H9 (cell line): ENCODE data around the gene PIAS1. TPM values are rescaled to one million over a fixed set of nuclear protein-coding genes. Genes with fewer than 3 reads are reported as not detected.

Experiments
- DNase-seq: peaks from one replicate; pipeline ENCODE4 v3.0.0-alpha.2; 2017
- H2AFZ ChIP-seq: one replicate; pipeline ENCODE4 v1.6.1; 2013; ENCODE audit warnings: mild to moderate bottlenecking, low read length, control low read depth, moderate library complexity
- H2AK5ac ChIP-seq: 2 replicates; pipeline ENCODE4 v1.6.1; 2013; ENCODE audit warnings: low read length, control low read depth, mixed read lengths; ENCODE audit not compliant: insufficient read length
- H2BK120ac ChIP-seq: one replicate; pipeline ENCODE4 v1.6.1; 2013; ENCODE audit warnings: low read depth, mild to moderate bottlenecking, low read length, control low read depth, inconsistent platforms; ENCODE audit not compliant: poor library complexity, severe bottlenecking
- H2BK12ac ChIP-seq: 2 replicates; pipeline ENCODE4 v1.6.1; 2013; ENCODE audit warnings: low read length, control low read depth, mixed read lengths, low read depth; ENCODE audit not compliant: insufficient read length
- H2BK15ac ChIP-seq: 2 replicates; pipeline ENCODE4 v1.6.1; 2013; ENCODE audit warnings: low read depth, low read length, control low read depth
- H2BK20ac ChIP-seq: one replicate; pipeline ENCODE4 v1.6.1; 2013; ENCODE audit warnings: low read depth, mild to moderate bottlenecking, low read length, control low read depth, inconsistent platforms; ENCODE audit not compliant: poor library complexity, severe bottlenecking
- H2BK5ac ChIP-seq: 2 replicates; pipeline ENCODE4 v1.6.1; 2013; ENCODE audit warnings: low read length, control low read depth, mixed read lengths; ENCODE audit not compliant: insufficient read length
- H3K14ac ChIP-seq: 2 replicates; pipeline ENCODE4 v1.6.1; 2013; ENCODE audit warnings: low read length, control low read depth; ENCODE audit not compliant: insufficient read depth
- H3K18ac ChIP-seq: 2 replicates; pipeline ENCODE4 v1.6.1; 2013; ENCODE audit warnings: low read depth, mild to moderate bottlenecking, mixed read lengths, low read length, control low read depth; ENCODE audit not compliant: insufficient read length
- H3K23ac ChIP-seq: 2 replicates; pipeline ENCODE4 v1.6.1; 2013; ENCODE audit warnings: low read length, control low read depth, mixed read lengths, low read depth; ENCODE audit not compliant: insufficient read length
- H3K23me2 ChIP-seq: 2 replicates; pipeline ENCODE4 v1.6.1; 2013; ENCODE audit warnings: low read depth, mild to moderate bottlenecking, mixed read lengths, low read length, control low read depth; ENCODE audit not compliant: insufficient read length, poor library complexity, severe bottlenecking
- H3K27ac ChIP-seq: 2 replicates; pipeline ENCODE4 v1.5.1; 2013; ENCODE audit warnings: low read length, control low read depth, mixed read lengths, low read depth; ENCODE audit not compliant: insufficient read length
- H3K27me3 ChIP-seq: 2 replicates; pipeline ENCODE4 v1.6.1; 2013; ENCODE audit warnings: low read length, control low read depth, inconsistent platforms; ENCODE audit not compliant: insufficient read depth
- H3K4ac ChIP-seq: 2 replicates; pipeline ENCODE4 v1.6.1; 2013; ENCODE audit warnings: low read depth, mild to moderate bottlenecking, control low read depth, inconsistent platforms, low read length, moderate library complexity
- H3K4me1 ChIP-seq: 2 replicates; pipeline ENCODE4 v1.6.1; 2013; ENCODE audit warnings: low read length, control low read depth, inconsistent platforms; ENCODE audit not compliant: insufficient read depth
- H3K4me2 ChIP-seq: 2 replicates; pipeline ENCODE4 v1.6.1; 2013; ENCODE audit warnings: low read length, control low read depth, mixed read lengths; ENCODE audit not compliant: insufficient read length, insufficient read depth
- H3K56ac ChIP-seq: 2 replicates; pipeline ENCODE4 v1.6.1; 2013; ENCODE audit warnings: low read depth, mild to moderate bottlenecking, mixed read lengths, low read length, control low read depth; ENCODE audit not compliant: insufficient read length
- H3K79me1 ChIP-seq: 2 replicates; pipeline ENCODE4 v1.6.1; 2013; ENCODE audit warnings: low read depth, mild to moderate bottlenecking, moderate library complexity, low read length, control low read depth, inconsistent platforms; ENCODE audit not compliant: insufficient read depth, poor library complexity, severe bottlenecking
- H3K79me2 ChIP-seq: 2 replicates; pipeline ENCODE4 v1.6.1; 2013; ENCODE audit warnings: low read length, control low read depth, inconsistent platforms; ENCODE audit not compliant: insufficient read depth
- H3K9ac ChIP-seq: 2 replicates; pipeline ENCODE4 v1.6.1; 2013; ENCODE audit warnings: low read length, control low read depth, mixed read lengths; ENCODE audit not compliant: insufficient read length; ENCODE audit errors: extremely low read depth
- H3K9me3 ChIP-seq: one replicate; pipeline ENCODE4 v1.6.1; 2013; ENCODE audit warnings: low read depth, low read length, inconsistent platforms; ENCODE audit not compliant: control insufficient read depth
- H3T11ph ChIP-seq: one replicate; pipeline ENCODE4 v1.6.1; 2013; ENCODE audit warnings: mild to moderate bottlenecking, low read length, control low read depth, inconsistent platforms
- H4K20me1 ChIP-seq: one replicate; pipeline ENCODE4 v1.6.1; 2013; ENCODE audit not compliant: control insufficient read depth, insufficient read length, insufficient read depth
- H4K5ac ChIP-seq: 2 replicates; pipeline ENCODE4 v1.6.1; 2013; ENCODE audit warnings: low read depth, mild to moderate bottlenecking, mixed read lengths, low read length, control low read depth; ENCODE audit not compliant: insufficient read length
- H4K8ac ChIP-seq: replicated peaks from 2 replicates; pipeline ENCODE4 v1.6.1; 2013; ENCODE audit warnings: low read length, control low read depth, mixed read lengths, low read depth; ENCODE audit not compliant: insufficient read length
- H4K91ac ChIP-seq: 2 replicates; pipeline ENCODE4 v1.6.1; 2013; ENCODE audit warnings: low read depth, mild to moderate bottlenecking, moderate library complexity, mixed read lengths, low read length, control low read depth; ENCODE audit not compliant: insufficient read length
- H3K27ac Mint-ChIP-seq, 3 experiments: 2 replicates in 2 of 3; 3 replicates in 1 of 3; pipeline ENCODE4 v1.8.0; 2020 to 2021; ENCODE audit warnings: mixed read lengths in 3 of 3, mild to moderate bottlenecking in 1 of 3, moderate library complexity in 1 of 3
- H3K27me3 Mint-ChIP-seq: 2 replicates; pipeline ENCODE4 v1.8.0; 2021; ENCODE audit warnings: low read depth, mild to moderate bottlenecking, moderate library complexity, mixed read lengths
- H3K36me3 Mint-ChIP-seq, 3 experiments: 2 replicates in 2 of 3; 3 replicates in 1 of 3; pipeline ENCODE4 v1.8.0; 2020 to 2021; ENCODE audit warnings: low read depth in 3 of 3, mixed read lengths in 3 of 3; ENCODE audit not compliant: insufficient read depth in 1 of 3
- H3K4me1 Mint-ChIP-seq, 2 experiments: 2 replicates each; pipeline ENCODE4 v1.8.0; 2020; ENCODE audit warnings: mixed read lengths in 2 of 2
- H3K4me3 Mint-ChIP-seq, 2 experiments: 2 replicates in 1 of 2; 3 replicates in 1 of 2; pipeline ENCODE4 v1.8.0; 2020 to 2021; ENCODE audit warnings: mild to moderate bottlenecking in 2 of 2, mixed read lengths in 2 of 2, moderate library complexity in 1 of 2
- H3K9me3 Mint-ChIP-seq, 2 experiments: 2 replicates in 1 of 2; 3 replicates in 1 of 2; pipeline ENCODE4 v1.8.0; 2020; ENCODE audit warnings: mild to moderate bottlenecking in 2 of 2, mixed read lengths in 2 of 2, moderate library complexity in 1 of 2
- WGBS: extraction: QIAGEN DNeasy Blood & Tissue Kit; methylation state at CpG from one replicate; pipeline ENCODE4 v1.1.7; 2013; ENCODE audit warnings: missing lambda C conversion rate, low lambda C conversion rate, mixed read lengths; ENCODE audit not compliant: insufficient read length; ENCODE audit errors: extremely low coverage; 5-methylcytosine and 5-hydroxymethylcytosine counted together
- total RNA-seq: library from RNA; stranded (reverse); gene quantifications from 2 replicates; pipeline ENCODE4 v1.2.1, GENCODE V29; 2021
- TF ChIP-seq, protein P1 (sequence below): fragments of 200-600 bp; sonication (generic); conservative IDR thresholded peaks from 3 replicates; pipeline ENCODE4 v1.8.0; 2021; ENCODE audit warnings: antibody characterized with exemption, mild to moderate bottlenecking

The PIAS1 gene
- total RNA-seq, 1 experiment from 2014 or later = 31.1 TPM

DNA sequence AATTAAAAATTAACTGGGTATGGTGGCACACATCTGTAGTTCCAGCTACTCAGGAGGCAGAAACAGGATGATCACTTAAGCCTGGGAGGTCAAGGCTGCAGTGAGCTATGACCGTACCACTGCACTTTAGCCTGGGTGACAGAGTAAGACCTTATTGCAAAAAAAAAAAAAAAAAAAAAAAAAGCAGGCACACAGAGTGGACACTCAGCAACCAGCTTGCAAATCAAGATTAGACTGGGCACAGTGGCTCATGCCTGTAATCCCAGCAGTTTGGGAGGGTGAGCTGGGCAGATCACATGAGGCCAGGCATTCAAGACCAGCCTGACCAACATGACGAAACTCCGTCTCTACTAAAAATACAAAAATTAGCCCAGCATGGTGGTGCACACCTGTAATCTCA is 170.0 kb downstream of the PIAS1 start:
- Histone ChIP-seq H3K79me2 (peaks cover 29% of the 10 kb centered on the region; the same call in 1 of the 2 replicates), H2AFZ (no peak overlapping the region), H4K5ac (no peak overlapping the region), H3K56ac (no peak overlapping the region), H3K18ac (no peak overlapping the region), H3K4ac (no peak overlapping the region), H2BK12ac (no peak overlapping the region), H3K9ac (no peak overlapping the region), H2BK15ac (no peak overlapping the region), H3T11ph (no peak overlapping the region), H4K20me1 (no peaks in the 10 kb centered on the region), H3K27me3 (no peaks in the 10 kb centered on the region), H3K4me2 (no peak overlapping the region), H3K14ac (no peak overlapping the region), H3K23ac (no peak overlapping the region), H2AK5ac (no peak overlapping the region), H2BK120ac (no peak overlapping the region), H3K23me2 (peaks cover 10% of the 10 kb centered on the region), H2BK5ac (no peak overlapping the region), H3K4me1 (peaks cover 12% of the 10 kb centered on the region; the same call in 1 of the 2 replicates), H4K8ac (no peak overlapping the region), H2BK20ac (no peak overlapping the region), H3K79me1 (peaks cover 8% of the 10 kb centered on the region), H3K27ac (no peak overlapping the region), H4K91ac (no peak overlapping the region), H3K9me3 (no peaks in the 10 kb centered on the region)
- TF ChIP-seq, protein P1, sequence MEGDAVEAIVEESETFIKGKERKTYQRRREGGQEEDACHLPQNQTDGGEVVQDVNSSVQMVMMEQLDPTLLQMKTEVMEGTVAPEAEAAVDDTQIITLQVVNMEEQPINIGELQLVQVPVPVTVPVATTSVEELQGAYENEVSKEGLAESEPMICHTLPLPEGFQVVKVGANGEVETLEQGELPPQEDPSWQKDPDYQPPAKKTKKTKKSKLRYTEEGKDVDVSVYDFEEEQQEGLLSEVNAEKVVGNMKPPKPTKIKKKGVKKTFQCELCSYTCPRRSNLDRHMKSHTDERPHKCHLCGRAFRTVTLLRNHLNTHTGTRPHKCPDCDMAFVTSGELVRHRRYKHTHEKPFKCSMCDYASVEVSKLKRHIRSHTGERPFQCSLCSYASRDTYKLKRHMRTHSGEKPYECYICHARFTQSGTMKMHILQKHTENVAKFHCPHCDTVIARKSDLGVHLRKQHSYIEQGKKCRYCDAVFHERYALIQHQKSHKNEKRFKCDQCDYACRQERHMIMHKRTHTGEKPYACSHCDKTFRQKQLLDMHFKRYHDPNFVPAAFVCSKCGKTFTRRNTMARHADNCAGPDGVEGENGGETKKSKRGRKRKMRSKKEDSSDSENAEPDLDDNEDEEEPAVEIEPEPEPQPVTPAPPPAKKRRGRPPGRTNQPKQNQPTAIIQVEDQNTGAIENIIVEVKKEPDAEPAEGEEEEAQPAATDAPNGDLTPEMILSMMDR = no peak
- H3K4me3 Mint-ChIP-seq = no peak overlapping the region
- H3K27ac Mint-ChIP-seq = no peak overlapping the region
- H3K27me3 Mint-ChIP-seq = no peaks in the 10 kb centered on the region
- H3K4me1 Mint-ChIP-seq = peaks cover 16 to 18% of the 10 kb centered on the region in 2 experiments
- peaks cover 17 to 19% of the 10 kb centered on the region in 2 experiments for H3K9me3 Mint-ChIP-seq
- peaks cover 33 to 44% (median 38%) of the 10 kb centered on the region in 3 experiments for H3K36me3 Mint-ChIP-seq
- no peak for DNase-seq
- WGBS = no CpG with 5 or more reads among the region's 3 CpGs
